ENCODE data around the gene CACNG4.

DNA sequence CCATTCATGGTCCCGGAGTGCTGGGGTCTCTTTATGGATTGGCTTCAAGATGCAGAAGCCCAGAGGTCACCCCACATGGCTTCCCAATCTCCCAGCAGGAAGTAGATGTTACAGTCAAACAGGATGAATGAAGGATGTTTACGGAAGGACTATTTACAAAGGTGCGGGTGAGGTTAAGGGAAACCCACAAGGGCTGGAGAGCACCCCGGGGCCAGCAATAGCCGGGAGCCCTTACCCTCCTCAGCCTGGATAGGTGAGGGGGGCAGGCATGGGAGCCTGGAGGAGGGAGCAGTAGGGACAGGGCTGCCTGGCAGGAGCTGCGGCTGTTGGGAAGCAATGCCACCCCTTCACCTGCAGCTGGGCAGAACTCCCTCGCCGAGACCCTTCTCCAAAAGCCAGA is 55.3 kb downstream of the CACNG4 start:
- TF ChIP-seq, protein P1, sequence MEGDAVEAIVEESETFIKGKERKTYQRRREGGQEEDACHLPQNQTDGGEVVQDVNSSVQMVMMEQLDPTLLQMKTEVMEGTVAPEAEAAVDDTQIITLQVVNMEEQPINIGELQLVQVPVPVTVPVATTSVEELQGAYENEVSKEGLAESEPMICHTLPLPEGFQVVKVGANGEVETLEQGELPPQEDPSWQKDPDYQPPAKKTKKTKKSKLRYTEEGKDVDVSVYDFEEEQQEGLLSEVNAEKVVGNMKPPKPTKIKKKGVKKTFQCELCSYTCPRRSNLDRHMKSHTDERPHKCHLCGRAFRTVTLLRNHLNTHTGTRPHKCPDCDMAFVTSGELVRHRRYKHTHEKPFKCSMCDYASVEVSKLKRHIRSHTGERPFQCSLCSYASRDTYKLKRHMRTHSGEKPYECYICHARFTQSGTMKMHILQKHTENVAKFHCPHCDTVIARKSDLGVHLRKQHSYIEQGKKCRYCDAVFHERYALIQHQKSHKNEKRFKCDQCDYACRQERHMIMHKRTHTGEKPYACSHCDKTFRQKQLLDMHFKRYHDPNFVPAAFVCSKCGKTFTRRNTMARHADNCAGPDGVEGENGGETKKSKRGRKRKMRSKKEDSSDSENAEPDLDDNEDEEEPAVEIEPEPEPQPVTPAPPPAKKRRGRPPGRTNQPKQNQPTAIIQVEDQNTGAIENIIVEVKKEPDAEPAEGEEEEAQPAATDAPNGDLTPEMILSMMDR (IDR thresholded peaks at IDR 0.05): no peak
- no peak for TF ChIP-seq POLR2A (IDR thresholded peaks at IDR 0.05)

All from vagina (tissue), 2 donors.